Measurements from ENCODE around the gene TEKT2.
A peak's percentile ranks its signal among the peaks of the same experiment; 100 is the strongest.

DNA sequence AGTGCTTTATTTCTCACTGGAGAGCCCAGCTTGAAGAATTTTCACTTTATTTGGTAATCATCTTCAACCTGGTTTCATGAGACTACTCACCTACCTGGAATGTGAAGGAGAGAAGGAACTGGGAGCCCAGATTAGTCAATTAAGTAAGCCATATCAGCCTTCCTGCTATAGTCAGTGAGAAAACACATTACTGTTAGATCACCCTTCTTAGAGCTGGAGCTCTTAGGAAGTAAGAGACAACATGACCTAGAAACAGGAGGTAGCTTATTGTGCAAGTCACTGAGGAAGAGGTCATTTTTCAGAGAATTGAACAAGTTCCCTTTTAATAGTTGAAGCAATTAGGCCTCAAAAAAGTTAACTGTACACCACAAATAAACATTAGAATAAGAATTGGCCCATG is 49.2 kb upstream of the TEKT2 start:
- TF ChIP-seq CTCF (conservative IDR thresholded peaks at IDR 0.05; ENCODE audit: low read depth, low read length) (no peak), POLR2A (IDR thresholded peaks at IDR 0.05; ENCODE audit: low read depth, low read length) (no peak), RFX5 (IDR thresholded peaks at IDR 0.05; ENCODE audit: low read depth, low read length) (no peak), RAD21 (IDR thresholded peaks at IDR 0.05; ENCODE audit: low read length) (no peak), MXI1 (IDR thresholded peaks at IDR 0.05; ENCODE audit: borderline replicate concordance, low read depth, low read length) (no peak), RCOR1 (IDR thresholded peaks at IDR 0.05; ENCODE audit: insufficient replicate concordance, low read length) (no peak), USF2 (IDR thresholded peaks at IDR 0.05; ENCODE audit: low read depth, low read length) (no peak), CEBPB (IDR thresholded peaks at IDR 0.05; ENCODE audit: low read depth, low read length) (peak; percentile 65), BHLHE40 (IDR thresholded peaks at IDR 0.05; ENCODE audit: low read depth, low read length) (no peak), NFE2L2 (IDR thresholded peaks at IDR 0.05; ENCODE audit: low read depth, low read length) (no peak)

Data from IMR-90 (cell line).